GM12892 (cell line): ENCODE measurements around the gene PLEKHA6.
"Not testable (repeated sequence)": the region's sequence is repeated elsewhere in the genome, so short reads cannot be mapped to it uniquely, and the experiment has no call there.

ENCODE experiments used
- DNase-seq: peaks from one replicate; pipeline ENCODE4 v3.0.0; 2011; ENCODE audit not compliant: insufficient read length
- FAIRE-seq: peaks from 2 replicates; lab custom pipeline; 2011; peaks lifted over from hg19 to GRCh38; lab: Jason Lieb, UNC
- POLR2A ChIP-seq: IDR thresholded peaks from 2 replicates; pipeline ENCODE4 v1.6.1; 2011; ENCODE audit warnings: low read depth, low read length, control low read depth
- POLR2AphosphoS5 ChIP-seq: IDR thresholded peaks from 2 replicates; pipeline ENCODE4 v1.6.1; 2011; ENCODE audit warnings: low read depth, low read length, control low read depth
- TAF1 ChIP-seq: IDR thresholded peaks from 2 replicates; pipeline ENCODE4 v1.6.1; 2011; ENCODE audit warnings: low read depth, mild to moderate bottlenecking, control low read depth, low read length, borderline replicate concordance

The PLEKHA6 gene

GRCh38 chr1:204331847-204332487 is 27.8 kb downstream of the PLEKHA6 start:
- DNase-seq, result no peak
- FAIRE-seq, result no peak
- TF ChIP-seq TAF1 (no peak), POLR2A (no peak), POLR2AphosphoS5 (no peak)

- DNase-seq (no peak), FAIRE-seq (no peak)
- no peak for TF ChIP-seq POLR2AphosphoS5
- no peak for TF ChIP-seq TAF1
- TF ChIP-seq POLR2A, result no peak
These were observed 28.5 kb downstream of the PLEKHA6 start for GRCh38 chr1:204331275-204331674.

- DNase-seq, FAIRE-seq: not testable (repeated sequence)
These were observed 31.9 kb downstream of the PLEKHA6 start for GRCh38 chr1:204327870-204328269.

- DNase-seq (no peak), FAIRE-seq (no peak)
- TF ChIP-seq POLR2A, result no peak
- no peak for TF ChIP-seq POLR2AphosphoS5
- no peak for TF ChIP-seq TAF1
These were observed 32.4 kb downstream of the PLEKHA6 start for GRCh38 chr1:204327359-204327758.

GRCh38 chr1:204326771-204327300 is 32.9 kb downstream of the PLEKHA6 start:
- FAIRE-seq (no peak), DNase-seq (no peak)
- TF ChIP-seq POLR2A, result no peak
- no peak for TF ChIP-seq POLR2AphosphoS5
- no peak for TF ChIP-seq TAF1

GRCh38 chr1:204325944-204326343 is 33.8 kb downstream of the PLEKHA6 start:
- DNase-seq, result no peak
- no peak for FAIRE-seq
- TF ChIP-seq POLR2A, result no peak
- no peak for TF ChIP-seq TAF1
- no peak for TF ChIP-seq POLR2AphosphoS5

GRCh38 chr1:204323887-204324286 is 35.8 kb downstream of the PLEKHA6 start:
- no peak for FAIRE-seq
- DNase-seq, result no peak
- no peak for TF ChIP-seq TAF1
- TF ChIP-seq POLR2A, result no peak
- TF ChIP-seq POLR2AphosphoS5, result no peak

- no peak for FAIRE-seq
- TF ChIP-seq TAF1 (no peak), POLR2AphosphoS5 (no peak), POLR2A (no peak)
- DNase-seq, result no peak
These were observed 37.3 kb downstream of the PLEKHA6 start for GRCh38 chr1:204322339-204322868.

GRCh38 chr1:204321665-204322064 is 38.1 kb downstream of the PLEKHA6 start:
- FAIRE-seq (no peak), DNase-seq (no peak)
- no peak for TF ChIP-seq TAF1

- no peak for DNase-seq
- no peak for FAIRE-seq
- TF ChIP-seq POLR2AphosphoS5 (no peak), POLR2A (no peak), TAF1 (no peak)
These were observed 38.7 kb downstream of the PLEKHA6 start for GRCh38 chr1:204321051-204321450.

GRCh38 chr1:204320382-204320804 is 39.3 kb downstream of the PLEKHA6 start:
- DNase-seq (no peak), FAIRE-seq (no peak)
- TF ChIP-seq TAF1, result no peak
- TF ChIP-seq POLR2A, result no peak
- no peak for TF ChIP-seq POLR2AphosphoS5

GRCh38 chr1:204319462-204319861 is 40.3 kb downstream of the PLEKHA6 start:
- DNase-seq (no peak), FAIRE-seq (no peak)
- TF ChIP-seq POLR2A, result no peak
- TF ChIP-seq TAF1, result no peak
- no peak for TF ChIP-seq POLR2AphosphoS5

GRCh38 chr1:204319027-204319426 is 40.7 kb downstream of the PLEKHA6 start:
- DNase-seq (no peak), FAIRE-seq (no peak)
- TF ChIP-seq POLR2A (no peak), TAF1 (no peak), POLR2AphosphoS5 (no peak)
